Lower leg skin (tissue), 3 donors: ENCODE results near the gene SOHLH2.

Experiments
- POLR2A ChIP-seq, 2 donors: fragments of 450-650 bp; IDR thresholded peaks; one replicate each; pipeline ENCODE4 v1.6.1; 2016 to 2017; ENCODE audit warnings: antibody characterized with exemption in 2 of 2, mild to moderate bottlenecking in 1 of 2, moderate library complexity in 1 of 2
- TF ChIP-seq, protein P1 (sequence below), 3 donors: fragments of 450-650 bp; IDR thresholded peaks; one replicate each; pipeline ENCODE4 v1.5.1; 2016; ENCODE audit warnings: antibody characterized with exemption in 3 of 3, mild to moderate bottlenecking in 3 of 3, moderate library complexity in 2 of 3

DNA sequence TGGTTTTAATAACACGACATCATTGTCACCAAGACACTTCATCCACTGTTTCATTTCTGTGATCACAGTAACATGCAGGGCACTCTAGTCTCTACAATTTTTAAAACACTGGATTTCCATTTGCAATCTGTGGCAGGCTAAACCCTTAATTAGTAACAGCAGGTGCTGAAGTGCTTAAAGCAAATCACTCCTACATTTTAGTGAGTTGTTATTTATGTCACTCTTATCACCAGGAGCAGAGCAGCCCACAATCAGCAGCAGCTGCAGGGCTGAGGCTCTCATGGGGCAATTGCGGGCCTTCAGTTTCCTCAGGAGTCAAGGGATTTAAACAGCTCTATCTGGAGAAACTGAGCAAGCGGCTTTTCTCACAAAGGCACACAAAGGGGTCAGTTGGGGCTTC, 1.6 kb downstream of the SOHLH2 start:
- TF ChIP-seq, protein P1, sequence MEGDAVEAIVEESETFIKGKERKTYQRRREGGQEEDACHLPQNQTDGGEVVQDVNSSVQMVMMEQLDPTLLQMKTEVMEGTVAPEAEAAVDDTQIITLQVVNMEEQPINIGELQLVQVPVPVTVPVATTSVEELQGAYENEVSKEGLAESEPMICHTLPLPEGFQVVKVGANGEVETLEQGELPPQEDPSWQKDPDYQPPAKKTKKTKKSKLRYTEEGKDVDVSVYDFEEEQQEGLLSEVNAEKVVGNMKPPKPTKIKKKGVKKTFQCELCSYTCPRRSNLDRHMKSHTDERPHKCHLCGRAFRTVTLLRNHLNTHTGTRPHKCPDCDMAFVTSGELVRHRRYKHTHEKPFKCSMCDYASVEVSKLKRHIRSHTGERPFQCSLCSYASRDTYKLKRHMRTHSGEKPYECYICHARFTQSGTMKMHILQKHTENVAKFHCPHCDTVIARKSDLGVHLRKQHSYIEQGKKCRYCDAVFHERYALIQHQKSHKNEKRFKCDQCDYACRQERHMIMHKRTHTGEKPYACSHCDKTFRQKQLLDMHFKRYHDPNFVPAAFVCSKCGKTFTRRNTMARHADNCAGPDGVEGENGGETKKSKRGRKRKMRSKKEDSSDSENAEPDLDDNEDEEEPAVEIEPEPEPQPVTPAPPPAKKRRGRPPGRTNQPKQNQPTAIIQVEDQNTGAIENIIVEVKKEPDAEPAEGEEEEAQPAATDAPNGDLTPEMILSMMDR (IDR thresholded peaks at IDR 0.05): no peak
- TF ChIP-seq POLR2A (IDR thresholded peaks at IDR 0.05): no peak
